Activated CD8-positive, alpha-beta memory T cell treated with anti-CD3 and anti-CD28 coated beads for 48 hours (primary cell): ENCODE results near the gene WDR33.

ENCODE experiments used
- DNase-seq, 3 experiments: peaks; one replicate each; pipeline ENCODE4 v3.0.0-alpha.2; 2020; ENCODE audit warnings: low read depth in 2 of 3, low spot score in 2 of 3

WDR33 gene

GRCh38 chr2:127658641-127659407 lies 152.1 kb downstream of the WDR33 start:
- DNase-seq, result no peak

GRCh38 chr2:127658146-127658545 lies 152.8 kb downstream of the WDR33 start:
- DNase-seq, result no peak

- DNase-seq, result no peak
Measured at GRCh38 chr2:127657232-127657595, 153.8 kb downstream of the WDR33 start.

- no peak for DNase-seq
Measured at GRCh38 chr2:127656569-127657231, 154.3 kb downstream of the WDR33 start.

- DNase-seq, result no peak
Measured at GRCh38 chr2:127655209-127656073, 155.5 kb downstream of the WDR33 start.

GRCh38 chr2:127654838-127655175 lies 156.2 kb downstream of the WDR33 start:
- no peak for DNase-seq

- no peak for DNase-seq
Measured at GRCh38 chr2:127654084-127654837, 156.7 kb downstream of the WDR33 start.

GRCh38 chr2:127653421-127654083 lies 157.4 kb downstream of the WDR33 start:
- no peak for DNase-seq

GRCh38 chr2:127652786-127653357 lies 158.1 kb downstream of the WDR33 start:
- DNase-seq, result no peak

GRCh38 chr2:127651971-127652550 lies 158.9 kb downstream of the WDR33 start:
- no peak for DNase-seq

- no peak for DNase-seq
Measured at GRCh38 chr2:127651381-127651809, 159.6 kb downstream of the WDR33 start.
